WTC11 (cell line): ENCODE results near the gene PIGN. TPM values are rescaled to one million over a fixed set of nuclear protein-coding genes. Genes with fewer than 3 reads are reported as not detected.

Experiments
- ATAC-seq: fragments of 200-7000 bp; cut with Tn5 transposase; 2 replicates; pipeline ENCODE4 v1.10.0; 2021; ENCODE audit warnings: mild to moderate bottlenecking, moderate library complexity
- CTCF ChIA-PET: fragments of 300-600 bp; sonication (Branson Sonifier 250); formaldehyde crosslinking; loops from one replicate; lab custom pipeline; 2021; ENCODE audit warnings: antibody characterized with exemption; lab: Charles Lee
- POLR2A ChIA-PET: fragments of 350-600 bp; sonication (Branson Sonifier 250); formaldehyde crosslinking; loops from one replicate; lab custom pipeline; 2021; ENCODE audit warnings: antibody characterized with exemption; lab: Charles Lee
- DNase-seq: peaks from one replicate; pipeline ENCODE4 v3.0.0; 2021; ENCODE audit warnings: low spot score
- H3K27ac Mint-ChIP-seq: 2 replicates; pipeline ENCODE4 v1.8.0; 2021; ENCODE audit warnings: mixed read lengths
- H3K27me3 Mint-ChIP-seq: 2 replicates; pipeline ENCODE4 v1.8.0; 2021; ENCODE audit warnings: low read depth, mild to moderate bottlenecking, moderate library complexity, mixed read lengths
- H3K36me3 Mint-ChIP-seq: 2 replicates; pipeline ENCODE4 v1.8.0; 2021; ENCODE audit warnings: mixed read lengths
- H3K4me1 Mint-ChIP-seq: 2 replicates; pipeline ENCODE4 v1.8.0; 2022; ENCODE audit warnings: mixed read lengths
- H3K4me3 Mint-ChIP-seq: 2 replicates; pipeline ENCODE4 v1.8.0; 2021; ENCODE audit warnings: mild to moderate bottlenecking, moderate library complexity, mixed read lengths
- H3K9me3 Mint-ChIP-seq: 2 replicates; pipeline ENCODE4 v1.8.0; 2021; ENCODE audit warnings: mixed read lengths
- ATF1 ChIP-seq: sonication (generic); formaldehyde crosslinking; IDR thresholded peaks from 2 replicates; pipeline ENCODE4 v1.8.1; 2023; ENCODE audit warnings: mild to moderate bottlenecking, moderate library complexity, missing genetic modification reagents
- ATF3 ChIP-seq: sonication (generic); formaldehyde crosslinking; conservative IDR thresholded peaks from 2 replicates; pipeline ENCODE4 v1.8.1; 2022; ENCODE audit warnings: mild to moderate bottlenecking, missing genetic modification reagents
- CTCF ChIP-seq: fragments of 200-600 bp; IDR thresholded peaks from 2 replicates; pipeline ENCODE4 v1.8.0; 2022; ENCODE audit warnings: antibody characterized with exemption
- ELF4 ChIP-seq: sonication (generic); formaldehyde crosslinking; IDR thresholded peaks from 2 replicates; pipeline ENCODE4 v1.8.1; 2022; ENCODE audit warnings: low read depth, mild to moderate bottlenecking, moderate library complexity, missing genetic modification reagents
- EMX1 ChIP-seq: fragments of 250-450 bp; sonication (Bioruptor Pico); IDR thresholded peaks from 2 replicates; pipeline ENCODE4 v1.8.0; 2021; ENCODE audit warnings: mild to moderate bottlenecking
- ERG ChIP-seq: fragments of 250-450 bp; sonication (Bioruptor Pico); IDR thresholded peaks from 2 replicates; pipeline ENCODE4 v1.8.0; 2021; ENCODE audit warnings: mild to moderate bottlenecking
- HMGXB4 ChIP-seq: sonication (generic); formaldehyde crosslinking; IDR thresholded peaks from 2 replicates; pipeline ENCODE4 v1.8.1; 2023; ENCODE audit warnings: mild to moderate bottlenecking, moderate library complexity, missing genetic modification reagents
- NFE2L1 ChIP-seq: sonication (generic); formaldehyde crosslinking; IDR thresholded peaks from 2 replicates; pipeline ENCODE4 v1.8.1; 2023; ENCODE audit warnings: missing genetic modification reagents
- SMAD4 ChIP-seq: sonication (generic); formaldehyde crosslinking; IDR thresholded peaks from 2 replicates; pipeline ENCODE4 v1.8.0; 2022; ENCODE audit warnings: mild to moderate bottlenecking, missing genetic modification reagents
- SOX15 ChIP-seq: fragments of 250-450 bp; sonication (Bioruptor Pico); IDR thresholded peaks from 2 replicates; pipeline ENCODE4 v1.9.0; 2021; ENCODE audit warnings: mild to moderate bottlenecking
- TP53 ChIP-seq: sonication (generic); formaldehyde crosslinking; IDR thresholded peaks from 2 replicates; pipeline ENCODE4 v1.8.1; 2023; ENCODE audit warnings: mild to moderate bottlenecking, missing genetic modification reagents
- ZBTB21 ChIP-seq: sonication (generic); formaldehyde crosslinking; IDR thresholded peaks from 2 replicates; pipeline ENCODE4 v1.8.1; 2023; ENCODE audit warnings: mild to moderate bottlenecking, missing genetic modification reagents, borderline replicate concordance
- ZNF138 ChIP-seq: sonication (generic); formaldehyde crosslinking; conservative IDR thresholded peaks from 2 replicates; pipeline ENCODE4 v1.8.1; 2022; ENCODE audit warnings: mild to moderate bottlenecking, moderate library complexity, missing genetic modification reagents
- ZNF317 ChIP-seq: sonication (generic); formaldehyde crosslinking; IDR thresholded peaks from 2 replicates; pipeline ENCODE4 v1.8.1; 2023; ENCODE audit warnings: low read depth, mild to moderate bottlenecking, moderate library complexity, missing genetic modification reagents, borderline replicate concordance
- ZNF416 ChIP-seq: fragments of 250-450 bp; sonication (Bioruptor Pico); IDR thresholded peaks from 2 replicates; pipeline ENCODE4 v1.9.0; 2021; ENCODE audit warnings: mild to moderate bottlenecking, inconsistent platforms
- ZNF425 ChIP-seq: fragments of 250-450 bp; sonication (Bioruptor Pico); conservative IDR thresholded peaks from 2 replicates; pipeline ENCODE4 v1.9.0; 2021; ENCODE audit warnings: mild to moderate bottlenecking
- ZNF512 ChIP-seq: sonication (generic); formaldehyde crosslinking; IDR thresholded peaks from 2 replicates; pipeline ENCODE4 v1.8.1; 2022; ENCODE audit warnings: missing genetic modification reagents, borderline replicate concordance
- total RNA-seq: library from RNA; stranded (reverse); gene quantifications from 3 replicates; pipeline ENCODE4 v1.2.3, GENCODE V29; 2021

PIGN gene
- total RNA-seq, 1 experiment from 2014 or later = 23.4 TPM

- TF ChIP-seq ZNF425 (CRISPR knock-in tag) (no peak), ZNF138 (CRISPR knock-in tag) (no peak), ELF4 (no peak)
- TF ChIP-seq, all 79 proteins: peak for 0
These were observed 48.2 kb downstream of the PIGN start (continued) for GRCh38 chr18:62138461-62139235.

- Mint-ChIP-seq H3K36me3 (no peaks in the 10 kb centered on the region), H3K4me1 (peaks cover 4% of the 10 kb centered on the region; the same call in 1 of the 2 replicates), H3K27ac (no peak overlapping the region), H3K4me3 (no peak overlapping the region), H3K27me3 (no peaks in the 10 kb centered on the region), H3K9me3 (no peaks in the 10 kb centered on the region)
- peak; percentile 66; the same call in 1 of the 2 replicates for ATAC-seq
- TF ChIP-seq CTCF = peak; percentile 70
- TF ChIP-seq ZNF416 (CRISPR knock-in tag) = no peak
- CTCF ChIA-PET = interaction anchor here (0.5 to 2.5 kb wide), 26 partner anchors 9 to 673 kb away, joined by 3 to 29 read pairs (median 3); no protein-coding TSS in a partner anchor
- POLR2A ChIA-PET = no interaction called here
- DNase-seq = peak; percentile 62
These were observed 55.5 kb downstream of the PIGN start for GRCh38 chr18:62131301-62131909.

GRCh38 chr18:62128157-62128556 lies 58.7 kb downstream of the PIGN start:
- POLR2A ChIA-PET = no interaction called here
- Mint-ChIP-seq H3K4me1 (peaks cover 4% of the 10 kb centered on the region; the same call in 1 of the 2 replicates), H3K9me3 (no peaks in the 10 kb centered on the region), H3K4me3 (no peak overlapping the region), H3K27ac (no peak overlapping the region), H3K27me3 (no peaks in the 10 kb centered on the region), H3K36me3 (no peaks in the 10 kb centered on the region)
- ATAC-seq (no peak), DNase-seq (no peak)
- CTCF ChIA-PET = interaction anchor here (1.0 to 1.2 kb wide), 3 partner anchors 491 to 575 kb away, joined by 3 to 4 read pairs (median 4); no protein-coding TSS in a partner anchor
- TF ChIP-seq TP53 (CRISPR knock-in tag) = no peak
- TF ChIP-seq ATF1 (CRISPR knock-in tag) = no peak
- TF ChIP-seq EMX1 (CRISPR knock-in tag) = no peak
- TF ChIP-seq ATF3 (CRISPR knock-in tag) = no peak
- TF ChIP-seq ZNF512 (CRISPR knock-in tag) = no peak
- no peak for TF ChIP-seq CTCF
- TF ChIP-seq NFE2L1 = no peak
- TF ChIP-seq SMAD4 (CRISPR knock-in tag) = no peak
- no peak for TF ChIP-seq ZNF317 (CRISPR knock-in tag)
- no peak for TF ChIP-seq HMGXB4 (CRISPR knock-in tag)
- TF ChIP-seq ZBTB21 (CRISPR knock-in tag) = no peak
- TF ChIP-seq ERG (CRISPR knock-in tag) = no peak
- TF ChIP-seq SOX15 = no peak
